ENCODE measurements around the gene CTH. TPM values are rescaled to one million over a fixed set of nuclear protein-coding genes. Genes with fewer than 3 reads are reported as not detected.

Gene CTH
- total and polyA plus RNA-seq, 12 donors, result 0.97 to 65.0 (median 5.4) TPM

GRCh38 chr1:70383483-70383882 is 27.6 kb upstream of the CTH start:
- H3K27me3 ChIP-seq, result no peaks in the 10 kb centered on the region
- TF ChIP-seq POLR2A (IDR thresholded peaks at IDR 0.05), result no peak
- TF ChIP-seq, protein P1, sequence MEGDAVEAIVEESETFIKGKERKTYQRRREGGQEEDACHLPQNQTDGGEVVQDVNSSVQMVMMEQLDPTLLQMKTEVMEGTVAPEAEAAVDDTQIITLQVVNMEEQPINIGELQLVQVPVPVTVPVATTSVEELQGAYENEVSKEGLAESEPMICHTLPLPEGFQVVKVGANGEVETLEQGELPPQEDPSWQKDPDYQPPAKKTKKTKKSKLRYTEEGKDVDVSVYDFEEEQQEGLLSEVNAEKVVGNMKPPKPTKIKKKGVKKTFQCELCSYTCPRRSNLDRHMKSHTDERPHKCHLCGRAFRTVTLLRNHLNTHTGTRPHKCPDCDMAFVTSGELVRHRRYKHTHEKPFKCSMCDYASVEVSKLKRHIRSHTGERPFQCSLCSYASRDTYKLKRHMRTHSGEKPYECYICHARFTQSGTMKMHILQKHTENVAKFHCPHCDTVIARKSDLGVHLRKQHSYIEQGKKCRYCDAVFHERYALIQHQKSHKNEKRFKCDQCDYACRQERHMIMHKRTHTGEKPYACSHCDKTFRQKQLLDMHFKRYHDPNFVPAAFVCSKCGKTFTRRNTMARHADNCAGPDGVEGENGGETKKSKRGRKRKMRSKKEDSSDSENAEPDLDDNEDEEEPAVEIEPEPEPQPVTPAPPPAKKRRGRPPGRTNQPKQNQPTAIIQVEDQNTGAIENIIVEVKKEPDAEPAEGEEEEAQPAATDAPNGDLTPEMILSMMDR (IDR thresholded peaks at IDR 0.05), result no peak
- H3K36me3 ChIP-seq (replicated peaks in 1 of 2), result no peaks in the 10 kb centered on the region
- no peaks in the 10 kb centered on the region for H3K4me1 ChIP-seq (replicated peaks in 1 of 2)
- DNase-seq, result no peak
- intact Hi-C loops (cut with DNase I), result no loop called here
- H3K27ac ChIP-seq, result no peak overlapping the region
- no peak overlapping the region for H3K4me3 ChIP-seq
- H3K9me3 ChIP-seq (replicated peaks in 1 of 3), result no peaks in the 10 kb centered on the region
- 79 to 84% (median 83%) methylated on average over 3 of the region's 3 CpGs for WGBS, 4 donors

DNA sequence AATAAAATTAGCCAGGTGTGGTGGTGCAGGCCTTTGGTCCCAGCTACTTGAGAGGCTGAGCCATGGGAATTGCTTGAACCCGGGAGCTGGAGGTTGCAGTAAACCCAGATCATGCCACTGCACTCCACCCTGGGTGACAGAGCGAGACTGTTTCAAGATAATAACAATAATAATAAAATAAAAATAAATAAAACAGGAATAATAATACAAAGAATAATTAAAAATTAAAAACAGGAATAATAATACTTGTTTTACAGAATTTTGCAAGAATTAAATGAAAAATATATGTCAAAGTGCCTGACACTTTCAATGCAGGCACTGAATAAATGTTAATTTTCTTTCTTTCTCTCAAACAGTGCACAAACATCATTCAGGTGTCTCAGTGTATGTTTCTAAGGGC is 26.5 kb upstream of the CTH start:
- Histone ChIP-seq H3K36me3 (replicated peaks in 1 of 2) (no peaks in the 10 kb centered on the region), H3K9me3 (replicated peaks in 1 of 3) (no peaks in the 10 kb centered on the region), H3K27ac (no peak overlapping the region), H3K4me3 (no peak overlapping the region), H3K27me3 (no peaks in the 10 kb centered on the region), H3K4me1 (replicated peaks in 1 of 2) (no peaks in the 10 kb centered on the region)
- intact Hi-C loops (cut with DNase I), result no loop called here
- no peak for DNase-seq
- WGBS, 4 donors, result 92 to 97% (median 96%) methylated on average over 2 of the region's 2 CpGs
- TF ChIP-seq, protein P1 (IDR thresholded peaks at IDR 0.05), result no peak
- no peak for TF ChIP-seq POLR2A (IDR thresholded peaks at IDR 0.05)

- TF ChIP-seq, protein P1 (IDR thresholded peaks at IDR 0.05), result no peak
- TF ChIP-seq POLR2A (IDR thresholded peaks at IDR 0.05), result no peak
- no peaks in the 10 kb centered on the region for H3K36me3 ChIP-seq (replicated peaks in 1 of 2)
- no peaks in the 10 kb centered on the region for H3K9me3 ChIP-seq (replicated peaks in 1 of 3)
- H3K27ac ChIP-seq, result no peak overlapping the region
- no peak for DNase-seq
- no peak overlapping the region for H3K4me3 ChIP-seq
- H3K4me1 ChIP-seq (replicated peaks in 1 of 2), result no peaks in the 10 kb centered on the region
- intact Hi-C loops (cut with DNase I), result no loop called here
- no peaks in the 10 kb centered on the region for H3K27me3 ChIP-seq
- 81 to 87% (median 86%) methylated on average over 6 of the region's 6 CpGs for WGBS, 4 donors
Measured at GRCh38 chr1:70385477-70385876, 25.6 kb upstream of the CTH start.

- intact Hi-C loops (cut with DNase I), result no loop called here
- no peak overlapping the region for H3K27ac ChIP-seq
- WGBS, 4 donors, result 86 to 97% (median 90%) methylated on average over 2 of the region's 2 CpGs
- TF ChIP-seq, protein P1 (IDR thresholded peaks at IDR 0.05), result no peak
- no peak for TF ChIP-seq POLR2A (IDR thresholded peaks at IDR 0.05)
- H3K9me3 ChIP-seq (replicated peaks in 1 of 3), result no peaks in the 10 kb centered on the region
- no peak for DNase-seq
- H3K36me3 ChIP-seq (replicated peaks in 1 of 2), result no peaks in the 10 kb centered on the region
- H3K27me3 ChIP-seq, result no peaks in the 10 kb centered on the region
- H3K4me3 ChIP-seq, result no peak overlapping the region
- no peaks in the 10 kb centered on the region for H3K4me1 ChIP-seq (replicated peaks in 1 of 2)
Measured at GRCh38 chr1:70386121-70386520, 24.9 kb upstream of the CTH start.

Measured in adrenal gland (tissue), 12 donors.